ENCODE results near the gene ALDH1A3.

DNA sequence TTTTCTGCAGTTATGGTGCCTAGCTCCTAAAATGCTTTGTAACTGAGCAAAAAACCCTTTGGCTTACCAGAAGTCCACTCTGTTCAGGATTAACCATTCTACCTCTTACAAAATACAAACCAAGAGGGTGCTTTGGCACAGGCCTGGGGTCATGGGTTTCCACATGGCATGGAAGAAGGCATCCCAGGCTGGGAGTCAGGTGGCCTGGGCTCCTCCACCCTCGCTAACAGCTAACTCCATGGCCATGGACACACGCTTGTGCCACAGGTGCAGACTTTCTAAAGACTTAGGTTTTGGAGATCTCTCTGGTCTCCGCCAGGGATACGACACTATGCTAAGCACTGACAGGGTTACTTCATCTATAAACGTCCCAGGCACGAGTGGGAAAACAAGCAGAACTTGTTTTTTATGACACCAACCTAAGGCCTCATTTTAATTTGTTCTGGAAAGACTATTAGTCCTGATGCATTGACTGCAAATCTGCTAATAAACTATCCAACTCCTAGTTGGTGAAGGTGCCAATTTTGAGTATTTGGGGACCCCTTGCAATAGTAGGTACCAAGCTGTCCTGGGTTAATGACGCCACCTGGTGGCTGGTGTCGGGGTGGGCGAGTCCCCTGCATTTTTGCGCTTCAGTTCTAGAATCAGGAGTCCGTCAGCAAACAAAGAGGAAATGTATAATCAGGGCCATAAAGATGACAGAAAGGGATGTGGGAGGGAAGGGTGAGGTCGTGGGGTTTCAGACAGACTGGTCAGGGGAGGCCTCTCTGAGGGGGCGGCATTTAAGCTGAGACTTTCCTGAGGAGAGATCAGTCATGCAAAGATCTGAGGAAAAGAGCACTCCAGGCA is 10.3 kb upstream of the ALDH1A3 start:
- TF ChIP-seq ZNF335 (tag by site-specific recombination; conservative IDR thresholded peaks at IDR 0.05) = no peak
- no peak for TF ChIP-seq ZNF747 (tag by site-specific recombination; IDR thresholded peaks at IDR 0.05)
- no peak for TF ChIP-seq YY1 (tag by site-specific recombination; IDR thresholded peaks at IDR 0.05)
- no peak for TF ChIP-seq ZNF239 (tag by site-specific recombination; IDR thresholded peaks at IDR 0.05)
- TF ChIP-seq CTCF (tag by site-specific recombination; IDR thresholded peaks at IDR 0.05) = no peak
- no peak for TF ChIP-seq BCL11A (tag by site-specific recombination; IDR thresholded peaks at IDR 0.05; ENCODE audit: low read depth)
- no peak for TF ChIP-seq ZNF24 (tag by site-specific recombination; IDR thresholded peaks at IDR 0.05)
- no peak for TF ChIP-seq ZNF704 (tag by site-specific recombination; IDR thresholded peaks at IDR 0.05)
- TF ChIP-seq YY2 (tag by site-specific recombination; IDR thresholded peaks at IDR 0.05) = no peak
- TF ChIP-seq, protein P1, sequence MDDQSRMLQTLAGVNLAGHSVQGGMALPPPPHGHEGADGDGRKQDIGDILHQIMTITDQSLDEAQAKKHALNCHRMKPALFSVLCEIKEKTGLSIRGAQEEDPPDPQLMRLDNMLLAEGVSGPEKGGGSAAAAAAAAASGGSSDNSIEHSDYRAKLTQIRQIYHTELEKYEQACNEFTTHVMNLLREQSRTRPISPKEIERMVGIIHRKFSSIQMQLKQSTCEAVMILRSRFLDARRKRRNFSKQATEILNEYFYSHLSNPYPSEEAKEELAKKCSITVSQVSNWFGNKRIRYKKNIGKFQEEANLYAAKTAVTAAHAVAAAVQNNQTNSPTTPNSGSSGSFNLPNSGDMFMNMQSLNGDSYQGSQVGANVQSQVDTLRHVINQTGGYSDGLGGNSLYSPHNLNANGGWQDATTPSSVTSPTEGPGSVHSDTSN (CRISPR knock-in tag; IDR thresholded peaks at IDR 0.05) = no peak
- no peak for TF ChIP-seq ZBTB17 (tag by site-specific recombination; IDR thresholded peaks at IDR 0.05)
- no peak for TF ChIP-seq RBAK (tag by site-specific recombination; IDR thresholded peaks at IDR 0.05)
- no peak for TF ChIP-seq ZBTB49 (tag by site-specific recombination; IDR thresholded peaks at IDR 0.05; ENCODE audit: low read depth)
- TF ChIP-seq, protein P2, sequence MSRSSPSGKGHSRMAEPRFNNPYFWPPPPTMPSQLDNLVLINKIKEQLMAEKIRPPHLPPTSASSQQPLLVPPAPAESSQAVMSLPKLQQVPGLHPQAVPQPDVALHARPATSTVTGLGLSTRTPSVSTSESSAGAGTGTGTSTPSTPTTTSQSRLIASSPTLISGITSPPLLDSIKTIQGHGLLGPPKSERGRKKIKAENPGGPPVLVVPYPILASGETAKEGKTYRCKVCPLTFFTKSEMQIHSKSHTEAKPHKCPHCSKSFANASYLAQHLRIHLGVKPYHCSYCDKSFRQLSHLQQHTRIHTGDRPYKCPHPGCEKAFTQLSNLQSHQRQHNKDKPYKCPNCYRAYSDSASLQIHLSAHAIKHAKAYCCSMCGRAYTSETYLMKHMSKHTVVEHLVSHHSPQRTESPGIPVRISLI (tag by site-specific recombination; IDR thresholded peaks at IDR 0.05) = no peak
